ENCODE results near the gene OR56A3. TPM values are rescaled to one million over a fixed set of nuclear protein-coding genes. Genes with fewer than 3 reads are reported as not detected.

The OR56A3 gene
- total RNA-seq, 3 donors from 2014 or later (not counting 1 experiment from before 2014, with no cell fraction given), result not detected

DNA sequence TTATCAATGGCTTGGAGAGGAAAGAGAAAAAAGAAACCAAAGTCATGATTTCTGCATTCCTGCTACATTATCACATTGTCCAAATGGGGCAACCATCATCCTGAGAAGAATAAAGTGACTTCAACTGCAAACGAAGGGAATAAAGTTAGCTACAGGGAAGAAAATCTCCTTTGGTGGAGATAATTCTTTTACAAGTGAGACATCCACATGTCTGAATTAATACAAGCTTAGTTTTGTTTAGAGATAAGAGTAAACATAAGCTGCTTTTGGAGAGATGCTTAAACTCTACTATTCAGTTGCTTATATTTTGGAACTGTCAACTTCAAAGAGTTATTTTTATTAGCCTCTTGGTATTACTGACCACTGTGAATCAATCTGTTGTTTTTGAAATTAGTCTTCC, 44.8 kb downstream of the OR56A3 start, which contains the start of gene OR52L1:
Gene OR52L1, minus strand, starts transcription at position 101 of the 400 bp plus-strand sequence. Its CDS starts 55 bp downstream, at position 46.
- H3K36me3 ChIP-seq (ENCODE audit: control insufficient read depth, insufficient read depth, low read length), result no peaks in the 10 kb centered on the region
- H3K4me1 ChIP-seq (ENCODE audit: control insufficient read depth, insufficient read depth, low read length), result no peaks in the 10 kb centered on the region
- Mint-ChIP-seq H3K4me1 (no peaks in the 10 kb centered on the region), H3K27me3 (ENCODE audit: low read depth in 2 of 2) (peaks cover 13 to 56% of the 10 kb centered on the region in 2 donors), H3K9me3 (peaks cover 0 to 2% of the 10 kb centered on the region in 2 donors), H3K27ac (no peak within 1 kb of the TSS), H3K4me3 (no peak within 1 kb of the TSS), H3K36me3 (no peaks in the 10 kb centered on the region)
- intact Hi-C loops (cut with micrococcal nuclease), result no loop called here
- no peak for ATAC-seq
- DNase-seq, result no peak
- H3K27me3 ChIP-seq (ENCODE audit: control insufficient read depth, insufficient read depth, low read length), result no peaks in the 10 kb centered on the region
- no peak within 1 kb of the TSS for H3K4me3 ChIP-seq (ENCODE audit: low read length)
- WGBS (ENCODE audit: insufficient coverage), result no CpG with 5 or more reads among the region's 1 CpG
- TF ChIP-seq, protein P1, sequence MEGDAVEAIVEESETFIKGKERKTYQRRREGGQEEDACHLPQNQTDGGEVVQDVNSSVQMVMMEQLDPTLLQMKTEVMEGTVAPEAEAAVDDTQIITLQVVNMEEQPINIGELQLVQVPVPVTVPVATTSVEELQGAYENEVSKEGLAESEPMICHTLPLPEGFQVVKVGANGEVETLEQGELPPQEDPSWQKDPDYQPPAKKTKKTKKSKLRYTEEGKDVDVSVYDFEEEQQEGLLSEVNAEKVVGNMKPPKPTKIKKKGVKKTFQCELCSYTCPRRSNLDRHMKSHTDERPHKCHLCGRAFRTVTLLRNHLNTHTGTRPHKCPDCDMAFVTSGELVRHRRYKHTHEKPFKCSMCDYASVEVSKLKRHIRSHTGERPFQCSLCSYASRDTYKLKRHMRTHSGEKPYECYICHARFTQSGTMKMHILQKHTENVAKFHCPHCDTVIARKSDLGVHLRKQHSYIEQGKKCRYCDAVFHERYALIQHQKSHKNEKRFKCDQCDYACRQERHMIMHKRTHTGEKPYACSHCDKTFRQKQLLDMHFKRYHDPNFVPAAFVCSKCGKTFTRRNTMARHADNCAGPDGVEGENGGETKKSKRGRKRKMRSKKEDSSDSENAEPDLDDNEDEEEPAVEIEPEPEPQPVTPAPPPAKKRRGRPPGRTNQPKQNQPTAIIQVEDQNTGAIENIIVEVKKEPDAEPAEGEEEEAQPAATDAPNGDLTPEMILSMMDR (IDR thresholded peaks at IDR 0.05), result no peak
- no peaks in the 10 kb centered on the region for H3K9me3 ChIP-seq (ENCODE audit: control insufficient read depth, insufficient read depth, low read length)
- no peak within 1 kb of the TSS for H3K27ac ChIP-seq (ENCODE audit: low read length)

DNA sequence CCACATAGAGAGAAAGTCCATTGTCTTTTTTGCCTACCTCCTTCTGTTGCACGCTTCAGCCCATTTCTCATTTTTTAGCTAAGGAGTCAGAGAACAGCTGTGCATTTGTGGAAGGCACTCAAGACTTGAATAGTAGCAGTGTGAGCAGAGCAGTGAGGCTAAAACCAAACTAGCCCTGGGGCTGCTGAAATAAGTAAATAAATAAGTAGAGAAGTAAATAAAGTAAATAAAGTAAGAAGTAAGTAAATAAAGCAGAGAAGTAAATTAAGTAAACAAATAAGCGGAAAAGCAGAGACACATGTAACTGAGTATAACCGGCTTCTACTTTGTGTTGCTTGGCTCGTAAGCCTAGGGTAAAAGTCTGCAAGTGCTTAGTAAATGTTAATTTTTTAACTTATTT, 47.2 kb downstream of the OR56A3 start:
- H3K36me3 Mint-ChIP-seq, result no peaks in the 10 kb centered on the region
- TF ChIP-seq, protein P1 (IDR thresholded peaks at IDR 0.05), result no peak
- WGBS (ENCODE audit: insufficient coverage), result 95% methylated on average over 4 of the region's 4 CpGs

DNA sequence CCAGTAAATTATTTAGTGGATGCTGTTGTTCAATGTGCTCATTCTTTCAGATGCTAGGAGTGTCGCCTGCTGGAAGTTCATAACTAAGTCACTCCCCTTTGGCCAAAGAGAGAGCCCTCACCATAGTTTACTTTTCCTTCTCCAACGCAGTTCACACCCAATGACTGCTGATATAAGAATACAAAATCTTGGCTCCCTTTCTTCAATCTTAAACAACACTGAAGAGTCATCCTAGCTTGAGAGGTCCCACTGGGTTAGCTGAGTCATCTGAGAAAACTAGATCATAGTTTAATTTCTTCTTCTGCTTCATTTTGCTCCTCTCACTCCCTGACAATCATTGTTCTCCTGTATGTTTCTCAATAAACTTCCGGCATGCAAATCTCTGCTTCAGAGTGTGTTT, 50.1 kb downstream of the OR56A3 start:
- no peak overlapping the region for H3K27ac ChIP-seq (ENCODE audit: low read length)
- H3K36me3 Mint-ChIP-seq, result no peaks in the 10 kb centered on the region
- WGBS (ENCODE audit: insufficient coverage), result 87% methylated on average over 3 of the region's 3 CpGs

More for the DNA sequence above, 47.2 kb downstream of the OR56A3 start:
- intact Hi-C loops (cut with micrococcal nuclease), result no loop called here
- Histone ChIP-seq H3K27ac (ENCODE audit: low read length) (no peak overlapping the region), H3K4me3 (ENCODE audit: low read length) (no peak overlapping the region), H3K36me3 (ENCODE audit: control insufficient read depth, insufficient read depth, low read length) (no peaks in the 10 kb centered on the region), H3K27me3 (ENCODE audit: control insufficient read depth, insufficient read depth, low read length) (no peaks in the 10 kb centered on the region), H3K9me3 (ENCODE audit: control insufficient read depth, insufficient read depth, low read length) (no peaks in the 10 kb centered on the region), H3K4me1 (ENCODE audit: control insufficient read depth, insufficient read depth, low read length) (no peaks in the 10 kb centered on the region)
- DNase-seq (no peak), ATAC-seq (no peak)
- H3K27ac Mint-ChIP-seq, result no peak overlapping the region
- no peaks in the 10 kb centered on the region for H3K9me3 Mint-ChIP-seq
- H3K27me3 Mint-ChIP-seq (ENCODE audit: low read depth in 2 of 2), result peaks cover 12 to 37% of the 10 kb centered on the region in 2 donors
- H3K4me1 Mint-ChIP-seq, result no peaks in the 10 kb centered on the region
- no peak overlapping the region for H3K4me3 Mint-ChIP-seq

More for the DNA sequence above, 50.1 kb downstream of the OR56A3 start:
- DNase-seq, result no peak
- TF ChIP-seq, protein P1 (IDR thresholded peaks at IDR 0.05), result no peak
- intact Hi-C loops (cut with micrococcal nuclease), result no loop called here
- ATAC-seq, result no peak
- no peak overlapping the region for H3K4me3 ChIP-seq (ENCODE audit: low read length)
- Mint-ChIP-seq H3K9me3 (no peaks in the 10 kb centered on the region), H3K4me1 (no peaks in the 10 kb centered on the region), H3K27ac (no peak overlapping the region), H3K27me3 (ENCODE audit: low read depth in 2 of 2) (peaks cover 9 to 31% of the 10 kb centered on the region in 2 donors), H3K4me3 (no peak overlapping the region)
- no peaks in the 10 kb centered on the region for H3K36me3 ChIP-seq (ENCODE audit: control insufficient read depth, insufficient read depth, low read length)
- no peaks in the 10 kb centered on the region for H3K27me3 ChIP-seq (ENCODE audit: control insufficient read depth, insufficient read depth, low read length)
- no peaks in the 10 kb centered on the region for H3K4me1 ChIP-seq (ENCODE audit: control insufficient read depth, insufficient read depth, low read length)
- no peaks in the 10 kb centered on the region for H3K9me3 ChIP-seq (ENCODE audit: control insufficient read depth, insufficient read depth, low read length)

Measured in natural killer cell (primary cell).